ENCODE results near the gene SH3D19. TPM values are rescaled to one million over a fixed set of nuclear protein-coding genes. Genes with fewer than 3 reads are reported as not detected.

SH3D19 gene
- total RNA-seq, 4 donors from 2014 or later, result 35.1 to 113 (median 38.6) TPM

DNA sequence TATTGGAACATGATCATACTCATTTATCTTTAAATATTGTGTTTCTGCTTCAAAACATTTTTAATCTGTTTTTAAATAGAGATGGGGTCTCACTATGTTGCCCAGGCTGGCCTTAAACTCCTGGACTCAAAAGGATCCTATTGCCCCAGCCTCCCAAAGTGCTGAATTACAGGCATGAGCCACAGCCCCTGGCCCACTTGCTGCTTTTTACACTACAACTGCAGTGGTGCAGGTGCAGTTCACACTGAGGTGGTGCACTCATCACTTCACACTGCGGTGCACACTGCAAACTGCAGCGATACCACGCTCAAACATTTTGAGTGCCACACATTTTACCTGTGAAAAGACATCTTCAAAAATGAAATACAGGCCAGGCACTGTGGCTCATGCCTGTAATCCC, 215.2 kb downstream of the SH3D19 start:
- Histone ChIP-seq H3K27ac (no peak overlapping the region), H3K4me1 (no peaks in the 10 kb centered on the region), H3K9me3 (no peaks in the 10 kb centered on the region), H3K4me3 (no peak overlapping the region), H3K27me3 (no peaks in the 10 kb centered on the region), H3K36me3 (peaks cover 12 to 95% (median 19%) of the 10 kb centered on the region in 3 donors)
- intact Hi-C loops (cut with DNase I), result no loop called here
- TF ChIP-seq CTCF (IDR thresholded peaks at IDR 0.05) (no peak), POLR2A (IDR thresholded peaks at IDR 0.05) (no peak)
- no peak for DNase-seq
- 93 to 100% methylated on average over 2 to 3 of the region's 3 CpGs for WGBS, 2 donors

DNA sequence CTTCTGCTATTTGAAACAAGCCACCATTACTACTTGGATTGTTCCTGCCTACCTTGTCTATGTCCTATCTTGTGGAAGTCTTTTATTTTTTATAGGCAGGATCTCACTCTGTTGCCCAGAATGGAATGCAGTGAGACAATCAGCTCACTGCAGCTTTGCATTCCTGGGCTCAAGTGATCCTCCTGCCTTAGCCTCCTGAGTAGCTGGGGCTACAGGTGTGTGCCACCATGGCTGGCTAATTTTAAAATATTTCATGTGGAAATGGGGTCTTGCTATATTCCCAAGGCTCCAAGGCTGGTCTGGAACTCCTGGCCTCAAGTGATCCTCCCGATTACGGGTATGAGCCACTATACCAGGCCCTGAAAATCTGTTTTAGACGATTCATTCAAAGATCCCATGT, 218.3 kb downstream of the SH3D19 start:
- WGBS, 2 donors, result 91 to 94% methylated on average over 3 of the region's 3 CpGs

GRCh38 chr4:151105454-151106032, 219.9 kb downstream of the SH3D19 start:
- 94 to 96% methylated on average over 3 to 5 of the region's 5 CpGs for WGBS, 2 donors
- H3K27ac ChIP-seq, result no peak overlapping the region
- H3K9me3 ChIP-seq, result no peaks in the 10 kb centered on the region
- peaks cover 8 to 26% (median 16%) of the 10 kb centered on the region in 3 donors for H3K4me1 ChIP-seq
- intact Hi-C loops (cut with DNase I), result no loop called here
- H3K27me3 ChIP-seq, result no peaks in the 10 kb centered on the region
- no peak overlapping the region for H3K4me3 ChIP-seq
- TF ChIP-seq CTCF (IDR thresholded peaks at IDR 0.05), result no peak
- no peak for TF ChIP-seq POLR2A (IDR thresholded peaks at IDR 0.05)
- H3K36me3 ChIP-seq, result peaks cover 17 to 98% (median 38%) of the 10 kb centered on the region in 3 donors
- no peak for DNase-seq

More for the DNA sequence above, 218.3 kb downstream of the SH3D19 start:
- TF ChIP-seq POLR2A (IDR thresholded peaks at IDR 0.05) (no peak), CTCF (IDR thresholded peaks at IDR 0.05) (no peak)
- peaks cover 2 to 11% (median 3%) of the 10 kb centered on the region in 3 donors for H3K4me1 ChIP-seq
- H3K36me3 ChIP-seq, result peaks cover 17 to 97% (median 38%) of the 10 kb centered on the region in 3 donors
- no peaks in the 10 kb centered on the region for H3K9me3 ChIP-seq
- H3K27ac ChIP-seq, result no peak overlapping the region
- intact Hi-C loops (cut with DNase I), result no loop called here
- no peak overlapping the region for H3K4me3 ChIP-seq
- H3K27me3 ChIP-seq, result no peaks in the 10 kb centered on the region
- DNase-seq, result no peak

GRCh38 chr4:151104621-151105020, 220.8 kb downstream of the SH3D19 start:
- no peak for DNase-seq
- H3K4me3 ChIP-seq, result no peak overlapping the region
- H3K36me3 ChIP-seq, result peaks cover 17 to 91% (median 35%) of the 10 kb centered on the region in 3 donors
- WGBS, 2 donors, result 85 to 95% methylated on average over 1 of the region's 1 CpG
- intact Hi-C loops (cut with DNase I), result no loop called here
- no peaks in the 10 kb centered on the region for H3K9me3 ChIP-seq
- peaks cover 8 to 29% (median 17%) of the 10 kb centered on the region in 3 donors for H3K4me1 ChIP-seq
- no peak overlapping the region for H3K27ac ChIP-seq
- H3K27me3 ChIP-seq, result no peaks in the 10 kb centered on the region
- TF ChIP-seq CTCF (IDR thresholded peaks at IDR 0.05) (no peak), POLR2A (IDR thresholded peaks at IDR 0.05) (no peak)

DNA sequence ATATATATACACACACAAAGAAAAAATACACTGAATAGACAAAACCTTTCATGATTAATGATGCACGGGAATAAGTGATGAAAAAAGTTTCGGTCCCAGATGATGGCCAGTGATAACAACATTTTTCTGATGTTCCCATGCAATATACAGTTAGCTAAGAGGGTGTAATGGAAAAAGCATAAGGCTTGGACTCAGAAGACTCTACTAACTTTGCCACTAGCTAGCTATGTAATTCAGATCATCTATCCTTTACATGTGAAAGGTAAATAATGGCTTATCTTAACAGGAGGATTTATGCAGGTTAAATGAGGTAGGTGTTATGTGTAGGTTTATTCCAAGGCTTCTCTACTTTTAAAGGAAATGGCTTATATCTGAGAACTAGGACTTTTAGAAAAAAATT, 221.6 kb downstream of the SH3D19 start:
- Histone ChIP-seq H3K9me3 (no peaks in the 10 kb centered on the region), H3K4me3 (no peak overlapping the region), H3K4me1 (peaks cover 8 to 33% (median 17%) of the 10 kb centered on the region in 3 donors), H3K36me3 (peaks cover 17 to 83% (median 35%) of the 10 kb centered on the region in 3 donors), H3K27me3 (no peaks in the 10 kb centered on the region), H3K27ac (no peak overlapping the region)
- TF ChIP-seq POLR2A (IDR thresholded peaks at IDR 0.05), result no peak
- TF ChIP-seq CTCF (IDR thresholded peaks at IDR 0.05), result no peak
- intact Hi-C loops (cut with DNase I), result no loop called here
- 74 to 80% methylated on average over 2 of the region's 2 CpGs for WGBS, 2 donors
- DNase-seq, result no peak

Measured in esophagus squamous epithelium (tissue), 5 donors.